Activated CD4-positive, alpha-beta T cell treated with anti-CD3 and anti-CD28 coated beads, Interleukin-2, amount 50 U/mL, for 1 hour (primary cell): ENCODE data around the gene C4orf54.

Source experiments
- DNase-seq: peaks from one replicate; pipeline ENCODE4 v3.0.0-alpha.2; 2020

The C4orf54 gene

GRCh38 chr4:99651811-99652485 lies 5.7 kb downstream of the C4orf54 start:
- DNase-seq: no peak

DNA sequence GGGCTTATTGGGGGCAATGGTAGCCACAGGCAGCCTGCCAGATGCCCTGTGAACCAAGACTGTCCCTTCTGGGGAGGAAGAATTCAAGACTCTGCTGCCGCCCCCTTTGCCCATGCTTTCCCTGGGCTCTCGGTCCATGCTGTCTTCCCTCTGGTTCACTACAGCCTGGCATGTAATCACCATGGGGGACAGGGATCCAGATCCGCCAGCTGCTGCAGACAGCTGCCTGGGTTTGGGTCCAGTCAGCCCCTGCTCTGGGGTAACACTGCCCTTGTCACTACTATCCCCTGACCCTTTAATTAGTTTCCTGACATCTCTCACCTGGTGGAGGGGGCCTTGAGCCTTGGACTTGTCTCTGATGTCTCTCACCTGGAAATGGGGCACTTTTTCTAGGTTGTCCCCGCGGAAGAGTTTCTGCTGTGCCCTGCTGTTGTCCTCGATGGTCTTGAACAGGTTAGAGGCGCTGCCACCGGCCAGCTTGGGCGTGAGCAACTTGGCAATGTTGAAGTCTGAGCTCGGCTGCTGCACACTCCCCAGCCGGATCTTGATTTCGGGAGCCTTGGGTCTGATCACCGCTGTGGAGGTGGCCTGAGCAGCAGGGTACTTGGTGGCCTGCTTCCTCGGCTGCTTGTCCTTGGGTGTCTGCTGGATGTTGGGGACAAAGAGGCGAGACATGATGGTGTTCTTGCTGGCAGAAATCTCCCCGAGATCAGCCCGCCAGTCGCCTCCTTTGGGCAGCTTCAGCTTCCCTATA lies 6.4 kb downstream of the C4orf54 start:
- no peak for DNase-seq

DNA sequence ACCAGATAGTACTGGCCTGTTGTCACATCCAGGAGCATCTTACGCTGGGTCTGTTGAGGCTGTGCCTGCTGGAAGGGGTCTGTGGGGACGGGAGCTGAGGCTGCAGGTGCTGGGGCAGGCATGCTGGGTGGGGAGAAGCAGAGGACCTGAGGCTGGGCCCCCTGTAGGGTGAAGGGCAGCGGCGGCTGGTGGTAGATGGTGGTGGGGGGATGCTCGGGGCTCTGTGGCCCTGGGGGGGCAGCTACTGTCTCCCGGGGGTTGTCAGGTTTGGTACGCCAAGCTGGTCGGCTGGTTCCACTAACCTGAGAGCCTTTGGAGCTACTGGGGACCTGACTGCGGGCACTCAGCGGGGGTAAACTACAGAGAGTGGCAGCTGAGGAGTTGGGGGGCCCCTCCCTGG lies 7.8 kb downstream of the C4orf54 start:
- no peak for DNase-seq

- DNase-seq: no peak
Measured at GRCh38 chr4:99649208-99649607, 8.4 kb downstream of the C4orf54 start.

DNA sequence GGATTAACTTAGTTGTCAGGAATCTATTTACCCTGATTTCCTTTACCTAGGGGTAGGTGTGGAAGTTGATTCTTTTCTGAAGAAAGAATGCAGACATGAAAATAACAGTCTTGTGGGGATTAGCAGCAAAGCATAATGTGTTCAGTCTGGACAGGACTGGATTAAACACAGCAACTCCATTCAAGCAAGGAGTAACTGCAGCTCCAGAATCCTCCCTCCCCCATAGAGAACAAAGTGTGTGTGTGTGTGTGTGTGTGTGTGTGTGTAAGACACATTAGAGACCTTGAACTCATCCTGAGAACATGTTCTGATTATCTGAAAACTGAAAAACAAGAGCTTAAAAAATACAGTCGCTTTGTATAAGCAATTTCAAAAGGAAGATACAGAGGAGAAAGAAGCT lies 9.3 kb downstream of the C4orf54 start:
- no peak for DNase-seq

DNA sequence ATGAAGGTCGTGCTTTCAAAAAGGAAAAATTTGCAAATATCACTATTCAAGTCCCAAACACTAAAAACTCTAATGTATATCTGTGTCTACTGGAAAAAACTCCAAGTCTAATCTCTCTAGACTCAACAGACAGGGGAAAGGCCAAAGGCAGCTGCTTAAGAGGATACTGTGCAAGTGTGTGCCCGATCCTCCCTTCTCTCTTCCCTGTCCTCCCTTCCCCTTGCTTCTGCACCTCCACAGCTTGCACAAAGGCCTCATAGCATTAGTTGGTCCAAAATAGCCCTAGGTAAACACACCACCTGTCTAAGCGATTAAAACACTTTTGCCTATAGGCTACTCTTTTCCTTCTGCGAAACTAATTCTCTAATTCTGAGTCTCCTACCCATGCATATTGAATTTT lies 10.6 kb downstream of the C4orf54 start:
- no peak for DNase-seq

DNA sequence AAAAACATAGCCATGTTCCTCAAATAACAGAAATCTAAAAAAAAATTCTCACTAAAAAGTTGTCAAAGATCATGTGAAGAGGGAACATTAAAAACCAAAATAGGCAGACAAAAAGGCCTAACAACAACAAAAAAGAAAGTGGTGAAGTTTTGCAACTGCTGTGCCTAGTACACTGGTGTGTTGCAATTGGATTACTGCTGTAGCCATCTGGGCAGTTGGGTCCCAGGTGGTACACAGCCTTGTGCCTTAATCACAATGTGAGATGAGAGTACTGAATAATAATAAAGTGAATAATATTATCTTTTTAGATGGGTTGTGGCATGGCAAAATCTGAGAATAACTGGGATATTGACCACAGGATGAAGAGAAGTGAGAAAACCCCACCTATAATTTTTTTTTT lies 12.0 kb downstream of the C4orf54 start:
- no peak for DNase-seq

- DNase-seq: no peak
Measured at GRCh38 chr4:99645036-99645435, 12.6 kb downstream of the C4orf54 start.

DNA sequence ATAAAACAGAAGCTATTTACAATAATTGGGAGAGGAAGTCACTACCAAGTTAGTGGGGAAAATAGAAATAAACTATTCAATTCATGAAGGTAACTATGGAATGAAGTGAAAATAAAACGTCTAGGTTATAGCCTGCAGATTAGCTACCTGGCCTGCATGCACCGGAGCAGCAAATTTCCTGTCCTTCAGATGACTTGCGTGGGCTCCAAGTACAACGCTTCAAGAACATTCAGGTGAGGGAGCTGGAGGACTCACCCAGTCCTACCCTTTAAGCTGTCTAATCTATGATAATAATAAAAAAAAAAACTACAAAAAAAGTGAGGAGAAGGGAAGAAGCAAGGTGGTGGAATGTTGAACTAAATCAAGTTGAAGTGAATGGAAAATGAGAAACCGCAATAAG lies 13.2 kb downstream of the C4orf54 start:
- DNase-seq: no peak

DNA sequence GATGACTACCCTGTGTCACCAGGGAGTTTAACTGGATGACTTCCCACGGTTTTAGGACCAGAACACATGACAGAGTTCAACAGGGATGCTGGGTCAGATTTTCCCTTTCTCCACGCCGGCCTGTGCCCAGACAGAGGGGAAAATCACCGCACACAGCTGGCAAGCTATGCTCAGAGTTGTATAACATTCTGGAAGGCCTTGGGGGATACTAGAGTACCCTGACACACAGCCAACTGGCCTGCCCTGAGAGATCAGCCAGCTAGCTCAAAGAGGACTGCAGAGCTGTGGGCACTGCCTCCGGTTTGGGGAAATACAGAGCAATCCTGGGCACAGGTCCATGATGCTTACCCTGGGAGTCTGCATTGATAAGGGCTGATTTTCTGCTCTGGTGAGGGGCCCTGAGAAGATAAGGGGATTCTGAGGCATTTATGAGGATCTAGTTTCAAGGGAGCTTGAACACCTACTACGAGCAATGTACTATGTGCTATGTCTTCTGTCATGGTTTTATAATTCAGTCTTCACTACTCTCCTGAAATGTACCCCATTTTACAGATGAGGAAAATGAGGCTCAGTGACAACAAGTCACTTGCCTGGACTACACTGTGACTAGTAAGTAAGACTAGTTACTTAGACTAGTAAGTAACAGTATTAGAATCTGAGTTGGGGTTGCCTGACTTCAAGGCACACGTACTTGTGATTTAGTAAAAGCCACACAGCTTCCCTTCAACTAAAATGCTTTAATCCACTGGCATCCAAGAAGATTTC lies 14.7 kb downstream of the C4orf54 start:
- DNase-seq: no peak

GRCh38 chr4:99640676-99641075 lies 17.0 kb downstream of the C4orf54 start:
- no peak for DNase-seq

GRCh38 chr4:99637174-99637573 lies 20.5 kb downstream of the C4orf54 start:
- DNase-seq: no peak

DNA sequence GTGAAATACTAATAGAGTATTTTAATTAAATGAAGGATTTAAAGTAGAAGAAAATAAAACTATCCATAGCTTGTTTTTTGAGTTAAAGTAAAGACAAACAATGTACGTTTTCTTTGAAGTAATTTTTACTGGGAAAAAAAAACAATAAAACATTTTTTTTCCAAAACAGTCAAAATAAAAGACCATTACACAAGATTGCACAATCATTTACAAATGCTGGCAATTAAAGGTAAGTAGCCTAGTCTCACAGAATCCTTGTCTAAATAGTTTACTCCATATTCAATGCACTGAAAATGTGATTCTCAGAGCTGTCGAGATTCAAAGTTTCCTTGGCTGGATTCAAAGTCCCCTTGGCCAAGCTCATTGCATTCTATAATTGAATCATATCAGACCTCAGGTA lies 21.2 kb downstream of the C4orf54 start:
- DNase-seq: no peak

GRCh38 chr4:99635601-99636000 lies 22.0 kb downstream of the C4orf54 start:
- DNase-seq: no peak

- DNase-seq: no peak
Measured at GRCh38 chr4:99634742-99635360, 22.8 kb downstream of the C4orf54 start.

DNA sequence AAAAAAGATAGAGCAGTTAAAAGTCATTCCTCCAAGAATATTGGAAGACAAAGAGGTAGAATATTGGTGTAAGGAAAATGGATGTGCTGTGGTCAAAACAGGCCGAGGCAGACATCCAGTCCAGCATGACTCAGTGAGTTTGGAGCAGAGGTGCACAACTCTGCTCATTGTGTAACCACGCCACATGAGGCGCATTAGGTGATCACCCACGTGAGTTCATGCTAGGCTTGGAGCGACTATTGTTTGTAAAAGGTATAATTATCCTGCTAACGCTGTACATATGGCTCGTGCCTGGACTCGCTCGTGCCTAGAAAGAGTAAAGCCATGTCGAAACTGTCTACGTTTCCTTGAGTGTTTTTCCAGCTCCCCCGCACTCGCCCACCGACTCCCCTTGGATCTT lies 23.9 kb downstream of the C4orf54 start:
- no peak for DNase-seq

- no peak for DNase-seq
Measured at GRCh38 chr4:99630857-99631360, 26.7 kb downstream of the C4orf54 start.

GRCh38 chr4:99629962-99630554 lies 27.6 kb downstream of the C4orf54 start:
- no peak for DNase-seq

GRCh38 chr4:99628040-99628439 lies 29.6 kb downstream of the C4orf54 start:
- no peak for DNase-seq

DNA sequence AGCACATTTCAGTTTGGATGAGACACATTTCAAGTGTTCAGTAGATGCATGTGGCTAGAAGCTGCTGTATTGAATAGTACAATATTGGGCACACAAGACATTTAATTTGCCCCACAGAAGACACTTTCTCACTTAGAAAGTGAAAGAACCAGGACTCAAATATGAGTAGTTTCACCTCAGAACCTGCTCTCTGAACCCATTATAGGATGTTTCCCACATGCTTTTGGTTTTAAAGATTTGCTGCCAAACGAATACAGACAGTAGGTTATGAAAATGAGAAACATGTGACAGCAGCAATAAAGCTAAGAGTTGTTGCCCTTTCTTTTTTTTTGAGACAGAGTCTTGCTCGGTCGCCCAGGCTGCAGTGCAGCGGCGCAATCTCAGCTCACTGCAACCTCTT lies 32.3 kb downstream of the C4orf54 start:
- DNase-seq: no peak

DNA sequence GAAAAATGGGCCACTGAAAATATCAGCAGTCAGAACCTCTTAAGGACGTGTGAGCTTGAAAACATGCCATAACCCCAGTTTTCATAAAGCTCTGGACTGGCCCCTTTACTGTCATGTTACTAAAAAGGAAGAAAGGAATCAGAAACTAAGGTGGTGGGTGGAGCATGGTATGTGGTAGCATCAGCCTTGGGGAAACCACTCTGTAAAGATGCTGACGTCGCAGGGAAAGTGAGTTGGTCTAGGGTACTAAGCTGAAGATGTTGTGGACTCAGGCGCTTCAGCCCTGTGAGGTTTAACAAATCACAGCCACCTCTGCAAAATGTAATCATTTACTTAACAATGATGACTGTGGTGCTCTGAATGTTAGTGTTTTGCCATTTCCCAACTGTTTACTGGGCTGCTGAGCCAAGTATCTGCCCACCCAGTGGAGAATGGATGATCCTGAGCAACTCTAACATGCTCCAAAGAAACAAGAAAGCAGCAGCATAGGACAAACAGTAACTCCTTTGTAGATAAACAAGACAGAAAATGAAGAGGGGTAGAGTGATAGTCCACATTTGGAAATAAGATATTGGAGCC lies 33.4 kb downstream of the C4orf54 start:
- no peak for DNase-seq

DNA sequence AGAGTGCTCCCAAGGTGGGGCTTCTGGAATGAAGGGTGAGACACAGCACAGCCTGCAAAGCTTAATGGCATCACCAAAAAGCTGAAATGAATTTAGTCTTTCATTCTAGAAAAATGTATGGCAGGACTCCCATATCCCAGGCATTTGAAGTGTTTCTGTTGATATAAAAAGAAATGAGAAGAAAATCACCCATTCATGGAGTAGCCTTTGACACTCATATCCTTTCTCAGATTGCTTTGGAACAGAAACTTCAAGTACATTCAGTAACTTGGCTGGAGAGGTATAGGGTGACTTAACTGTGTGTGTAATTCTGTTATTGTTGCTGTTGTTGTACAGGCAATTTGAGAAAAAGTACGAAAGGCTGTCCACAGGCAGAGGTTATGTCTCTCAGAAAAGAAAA lies 35.3 kb downstream of the C4orf54 start:
- DNase-seq: no peak

DNA sequence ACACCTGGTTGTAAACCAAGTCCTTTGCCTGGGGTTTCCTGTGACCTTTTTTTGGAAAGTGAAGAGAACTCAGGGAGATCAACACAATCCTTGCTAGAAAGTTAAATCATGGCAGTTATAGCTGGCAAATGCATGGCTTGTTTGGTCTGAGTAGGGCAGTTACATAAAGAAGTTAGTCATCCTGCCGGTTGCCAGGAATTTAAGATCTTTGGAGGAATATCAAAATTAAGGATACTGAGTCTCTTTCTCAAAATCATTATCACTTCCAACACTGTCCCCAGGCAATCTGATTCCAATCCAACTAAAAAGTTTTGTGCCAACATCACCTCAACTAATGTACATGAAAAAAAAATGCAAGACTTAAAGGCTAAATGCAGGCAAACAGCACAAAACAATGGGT lies 40.3 kb downstream of the C4orf54 start:
- no peak for DNase-seq
